ENCODE data around the gene TSSK6.

The TSSK6 gene

GRCh38 chr19:19504754-19505668, 10.3 kb downstream of the TSSK6 start:
- peaks cover 32% of the 10 kb centered on the region for H3K36me3 ChIP-seq (ENCODE audit: control insufficient read depth, insufficient read depth, low read length)
- H3K27me3 ChIP-seq (ENCODE audit: control insufficient read depth, insufficient read depth, low read length, poor library complexity, severe bottlenecking) = no peaks in the 10 kb centered on the region
- H3K9me3 ChIP-seq (ENCODE audit: control insufficient read depth, low read length) = no peaks in the 10 kb centered on the region
- H3K4me3 ChIP-seq (ENCODE audit: insufficient read depth, low read depth, low read length) = no peak overlapping the region
- no peaks in the 10 kb centered on the region for H3K4me1 ChIP-seq (ENCODE audit: control insufficient read depth, insufficient read depth, low read length)
- no peak overlapping the region for H3K27ac ChIP-seq (ENCODE audit: insufficient read depth, low read depth, low read length, poor library complexity, severe bottlenecking)
- 95% methylated on average over 23 of the region's 23 CpGs for WGBS, 2 experiments

- 96 to 97% methylated on average over 18 of the region's 18 CpGs for WGBS, 2 experiments
- Histone ChIP-seq H3K27me3 (ENCODE audit: control insufficient read depth, insufficient read depth, low read length, poor library complexity, severe bottlenecking) (no peaks in the 10 kb centered on the region), H3K4me3 (ENCODE audit: insufficient read depth, low read depth, low read length) (no peak overlapping the region), H3K36me3 (ENCODE audit: control insufficient read depth, insufficient read depth, low read length) (peaks cover 41% of the 10 kb centered on the region), H3K9me3 (ENCODE audit: control insufficient read depth, low read length) (no peaks in the 10 kb centered on the region), H3K4me1 (ENCODE audit: control insufficient read depth, insufficient read depth, low read length) (no peaks in the 10 kb centered on the region), H3K27ac (ENCODE audit: insufficient read depth, low read depth, low read length, poor library complexity, severe bottlenecking) (no peak overlapping the region)
Measured at GRCh38 chr19:19502808-19503602, 12.3 kb downstream of the TSSK6 start.

GRCh38 chr19:19502281-19502680, 13.1 kb downstream of the TSSK6 start:
- Histone ChIP-seq H3K9me3 (ENCODE audit: control insufficient read depth, low read length) (no peaks in the 10 kb centered on the region), H3K36me3 (ENCODE audit: control insufficient read depth, insufficient read depth, low read length) (peaks cover 38% of the 10 kb centered on the region)
- whole genome bisulfite sequencing, 2 experiments = 95 to 96% methylated on average over 19 of the region's 19 CpGs

GRCh38 chr19:19501798-19502197, 13.6 kb downstream of the TSSK6 start:
- Histone ChIP-seq H3K4me1 (ENCODE audit: control insufficient read depth, insufficient read depth, low read length) (no peaks in the 10 kb centered on the region), H3K4me3 (ENCODE audit: insufficient read depth, low read depth, low read length) (no peak overlapping the region), H3K9me3 (ENCODE audit: control insufficient read depth, low read length) (no peaks in the 10 kb centered on the region), H3K27me3 (ENCODE audit: control insufficient read depth, insufficient read depth, low read length, poor library complexity, severe bottlenecking) (no peaks in the 10 kb centered on the region), H3K36me3 (ENCODE audit: control insufficient read depth, insufficient read depth, low read length) (peaks cover 36% of the 10 kb centered on the region), H3K27ac (ENCODE audit: insufficient read depth, low read depth, low read length, poor library complexity, severe bottlenecking) (no peak overlapping the region)
- WGBS, 2 experiments = 95 to 96% methylated on average over 26 of the region's 26 CpGs

More at GRCh38 chr19:19502281-19502680, 13.1 kb downstream of the TSSK6 start:
- H3K4me1 ChIP-seq (ENCODE audit: control insufficient read depth, insufficient read depth, low read length) = no peaks in the 10 kb centered on the region
- no peak overlapping the region for H3K27ac ChIP-seq (ENCODE audit: insufficient read depth, low read depth, low read length, poor library complexity, severe bottlenecking)
- H3K4me3 ChIP-seq (ENCODE audit: insufficient read depth, low read depth, low read length) = no peak overlapping the region
- H3K27me3 ChIP-seq (ENCODE audit: control insufficient read depth, insufficient read depth, low read length, poor library complexity, severe bottlenecking) = no peaks in the 10 kb centered on the region

- H3K4me1 ChIP-seq (ENCODE audit: control insufficient read depth, insufficient read depth, low read length) = no peaks in the 10 kb centered on the region
- H3K27ac ChIP-seq (ENCODE audit: insufficient read depth, low read depth, low read length, poor library complexity, severe bottlenecking) = no peak overlapping the region
- 95 to 96% methylated on average over 34 of the region's 34 CpGs for WGBS, 2 experiments
- H3K27me3 ChIP-seq (ENCODE audit: control insufficient read depth, insufficient read depth, low read length, poor library complexity, severe bottlenecking) = no peaks in the 10 kb centered on the region
- H3K4me3 ChIP-seq (ENCODE audit: insufficient read depth, low read depth, low read length) = no peak overlapping the region
- no peaks in the 10 kb centered on the region for H3K9me3 ChIP-seq (ENCODE audit: control insufficient read depth, low read length)
- H3K36me3 ChIP-seq (ENCODE audit: control insufficient read depth, insufficient read depth, low read length) = peaks cover 40% of the 10 kb centered on the region
Measured at GRCh38 chr19:19500975-19501644, 14.2 kb downstream of the TSSK6 start.

- Histone ChIP-seq H3K9me3 (ENCODE audit: control insufficient read depth, low read length) (no peaks in the 10 kb centered on the region), H3K4me3 (ENCODE audit: insufficient read depth, low read depth, low read length) (no peak overlapping the region), H3K27ac (ENCODE audit: insufficient read depth, low read depth, low read length, poor library complexity, severe bottlenecking) (no peak overlapping the region), H3K27me3 (ENCODE audit: control insufficient read depth, insufficient read depth, low read length, poor library complexity, severe bottlenecking) (no peaks in the 10 kb centered on the region), H3K4me1 (ENCODE audit: control insufficient read depth, insufficient read depth, low read length) (no peaks in the 10 kb centered on the region), H3K36me3 (ENCODE audit: control insufficient read depth, insufficient read depth, low read length) (peaks cover 41% of the 10 kb centered on the region)
- WGBS, 2 experiments = 95% methylated on average over 18 of the region's 18 CpGs
Measured at GRCh38 chr19:19499272-19499995, 15.9 kb downstream of the TSSK6 start.

- Histone ChIP-seq H3K4me3 (ENCODE audit: insufficient read depth, low read depth, low read length) (no peak overlapping the region), H3K27me3 (ENCODE audit: control insufficient read depth, insufficient read depth, low read length, poor library complexity, severe bottlenecking) (no peaks in the 10 kb centered on the region), H3K4me1 (ENCODE audit: control insufficient read depth, insufficient read depth, low read length) (no peaks in the 10 kb centered on the region), H3K27ac (ENCODE audit: insufficient read depth, low read depth, low read length, poor library complexity, severe bottlenecking) (no peak overlapping the region), H3K9me3 (ENCODE audit: control insufficient read depth, low read length) (no peaks in the 10 kb centered on the region), H3K36me3 (ENCODE audit: control insufficient read depth, insufficient read depth, low read length) (peaks cover 48% of the 10 kb centered on the region)
- 94 to 96% methylated on average over 33 of the region's 33 CpGs for WGBS, 2 experiments
Measured at GRCh38 chr19:19498255-19498991, 16.9 kb downstream of the TSSK6 start.

- H3K27me3 ChIP-seq (ENCODE audit: control insufficient read depth, insufficient read depth, low read length, poor library complexity, severe bottlenecking) = no peaks in the 10 kb centered on the region
- no peaks in the 10 kb centered on the region for H3K9me3 ChIP-seq (ENCODE audit: control insufficient read depth, low read length)
- H3K4me3 ChIP-seq (ENCODE audit: insufficient read depth, low read depth, low read length) = no peak overlapping the region
- H3K36me3 ChIP-seq (ENCODE audit: control insufficient read depth, insufficient read depth, low read length) = peaks cover 44% of the 10 kb centered on the region
- no peak overlapping the region for H3K27ac ChIP-seq (ENCODE audit: insufficient read depth, low read depth, low read length, poor library complexity, severe bottlenecking)
- WGBS, 2 experiments = 96% methylated on average over 30 of the region's 30 CpGs
- no peaks in the 10 kb centered on the region for H3K4me1 ChIP-seq (ENCODE audit: control insufficient read depth, insufficient read depth, low read length)
Measured at GRCh38 chr19:19495614-19496603, 19.4 kb downstream of the TSSK6 start.

Measured in ectodermal cell (in vitro differentiated cells).